Activated naive CD8-positive, alpha-beta T cell treated with anti-CD3 and anti-CD28 coated beads for 36 hours (primary cell): ENCODE data around the gene SLC37A3. TPM values are rescaled to one million over a fixed set of nuclear protein-coding genes. Genes with fewer than 3 reads are reported as not detected.
A peak's percentile ranks its signal among the peaks of the same experiment; 100 is the strongest.

Source experiments
- DNase-seq: peaks from one replicate; pipeline ENCODE4 v3.0.0; 2021
- H3K27ac Mint-ChIP-seq: one replicate; pipeline ENCODE4 v1.8.0; 2022; ENCODE audit warnings: mild to moderate bottlenecking, moderate library complexity, mixed read lengths
- H3K27me3 Mint-ChIP-seq: one replicate; pipeline ENCODE4 v1.8.0; 2022; ENCODE audit warnings: mild to moderate bottlenecking, mixed read lengths
- H3K36me3 Mint-ChIP-seq: one replicate; pipeline ENCODE4 v1.8.0; 2021; ENCODE audit warnings: mild to moderate bottlenecking, mixed read lengths
- H3K4me1 Mint-ChIP-seq: one replicate; pipeline ENCODE4 v1.8.0; 2021; ENCODE audit warnings: mixed read lengths
- H3K4me3 Mint-ChIP-seq: one replicate; pipeline ENCODE4 v1.8.0; 2022; ENCODE audit warnings: mild to moderate bottlenecking, moderate library complexity, mixed read lengths
- H3K9me3 Mint-ChIP-seq: one replicate; pipeline ENCODE4 v1.8.0; 2022; ENCODE audit warnings: mixed read lengths
- total RNA-seq, 2 experiments: library from RNA; stranded (reverse); gene quantifications; one replicate each; pipeline ENCODE4 v1.2.3, GENCODE V29; 2021

SLC37A3 gene
- total RNA-seq, 2 experiments from 2014 or later: 26.2 to 27.2 TPM

DNA sequence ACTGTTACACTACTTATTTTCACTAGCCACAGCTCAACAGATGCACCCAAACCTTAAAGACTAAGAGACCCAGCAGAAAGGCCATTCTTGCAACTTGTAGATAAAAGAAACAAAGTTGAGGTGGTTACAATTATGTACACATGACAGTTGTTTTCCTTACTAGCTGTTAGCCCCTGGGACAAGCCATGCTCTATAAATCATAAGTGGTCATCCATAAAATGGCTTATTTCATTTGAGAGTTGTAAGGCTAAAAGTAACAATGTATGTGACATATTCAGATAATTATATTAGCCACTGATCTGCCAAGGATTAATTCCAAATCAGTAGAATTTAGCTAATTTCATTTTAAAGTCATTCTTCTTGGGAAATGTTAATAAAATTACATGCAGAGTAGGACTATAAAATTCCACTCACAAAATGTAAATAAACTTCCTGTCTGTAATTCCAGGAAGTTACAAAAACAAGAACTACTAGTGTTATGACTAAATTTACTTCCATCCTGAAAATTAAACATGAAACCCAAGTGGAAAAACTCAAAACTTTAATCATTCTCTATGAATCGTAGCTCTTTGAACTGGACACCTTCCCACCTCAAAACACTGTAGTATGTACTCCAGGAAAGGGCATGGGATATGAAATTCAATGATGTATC, 13.3 kb downstream of the SLC37A3 start:
- Mint-ChIP-seq H3K4me1 (peaks cover 22% of the 10 kb centered on the region), H3K4me3 (no peak overlapping the region), H3K27me3 (no peaks in the 10 kb centered on the region)

DNA sequence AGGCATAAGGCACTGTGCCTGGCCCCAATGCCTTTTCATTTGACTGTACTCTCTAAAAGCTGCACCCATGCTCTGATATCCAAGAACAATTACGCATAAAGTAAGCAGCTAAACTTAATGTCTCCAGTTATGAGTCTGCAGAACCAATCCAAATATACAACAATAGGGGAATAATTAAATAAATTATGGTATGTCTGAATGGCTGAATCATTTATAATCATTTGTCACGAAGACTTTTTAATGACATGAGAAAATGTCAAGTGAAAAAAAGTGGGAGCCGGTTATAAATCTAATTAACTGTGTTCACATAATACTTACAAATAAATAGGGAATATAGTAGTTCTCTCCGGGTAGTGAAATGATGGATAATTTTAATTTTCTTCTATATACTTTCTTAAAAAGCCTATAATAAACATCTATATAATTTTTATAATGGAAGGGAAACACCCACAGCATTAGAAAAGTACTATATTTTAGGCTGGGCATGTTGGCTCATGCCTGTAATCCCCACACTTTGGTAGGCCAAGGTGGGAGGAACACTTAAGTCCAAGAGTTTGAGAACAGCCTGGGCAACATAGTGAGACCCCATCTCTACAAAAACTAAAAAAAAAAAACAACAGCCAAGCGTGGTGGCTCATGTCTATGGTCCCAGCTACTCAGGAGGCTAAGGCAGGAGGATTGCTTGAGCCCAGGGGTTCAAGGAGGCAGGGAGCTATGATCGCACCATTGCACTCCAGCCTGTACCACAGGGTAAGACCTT, 14.2 kb downstream of the SLC37A3 start:
- Mint-ChIP-seq H3K4me1 (peaks cover 25% of the 10 kb centered on the region), H3K27ac (no peak overlapping the region), H3K4me3 (no peak overlapping the region), H3K27me3 (no peaks in the 10 kb centered on the region), H3K36me3 (peaks cover 22% of the 10 kb centered on the region), H3K9me3 (no peaks in the 10 kb centered on the region)
- DNase-seq: no peak

More for the DNA sequence above, 13.3 kb downstream of the SLC37A3 start:
- Mint-ChIP-seq H3K36me3 (peaks cover 23% of the 10 kb centered on the region), H3K27ac (peak overlapping the region; percentile 52), H3K9me3 (no peaks in the 10 kb centered on the region)
- no peak for DNase-seq

DNA sequence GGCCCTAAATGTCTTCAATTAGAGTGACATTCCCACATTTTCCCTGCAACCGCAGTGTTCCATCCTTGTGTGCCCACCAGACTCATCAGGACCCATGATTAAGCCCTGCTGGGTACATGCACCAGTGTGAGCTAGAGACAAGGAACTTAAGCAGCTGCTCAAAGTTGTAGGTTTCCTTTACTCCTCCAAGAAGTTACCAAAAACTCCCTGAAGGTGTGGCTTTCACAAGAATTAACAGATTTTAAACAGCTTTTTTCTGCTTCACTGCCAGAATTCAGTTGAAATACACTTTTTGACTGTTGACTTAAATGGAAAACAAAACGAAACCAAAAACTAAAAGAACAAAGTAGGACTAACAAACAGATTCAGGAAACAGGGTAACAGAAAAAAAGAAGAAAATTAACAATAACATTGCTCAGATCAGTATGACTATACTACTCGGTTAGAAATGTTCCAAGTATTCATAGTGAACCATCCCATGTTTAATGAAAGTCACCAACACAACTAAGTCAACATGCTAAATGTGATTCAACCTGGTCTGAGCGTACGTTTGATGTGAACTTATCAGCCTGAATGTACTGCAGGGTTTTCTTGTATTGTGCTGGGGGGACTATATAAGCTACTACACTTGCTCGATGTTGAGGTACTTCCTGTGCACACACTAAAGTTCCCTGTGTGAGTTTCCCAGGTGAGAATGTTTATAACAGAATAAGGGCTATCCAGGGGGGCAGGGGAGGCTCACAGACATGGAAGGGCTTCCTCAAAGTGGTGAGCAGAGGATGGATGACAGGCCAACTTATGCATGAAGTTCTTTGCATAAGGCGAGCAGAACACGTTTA, 22.2 kb downstream of the SLC37A3 start:
- DNase-seq: no peak

DNA sequence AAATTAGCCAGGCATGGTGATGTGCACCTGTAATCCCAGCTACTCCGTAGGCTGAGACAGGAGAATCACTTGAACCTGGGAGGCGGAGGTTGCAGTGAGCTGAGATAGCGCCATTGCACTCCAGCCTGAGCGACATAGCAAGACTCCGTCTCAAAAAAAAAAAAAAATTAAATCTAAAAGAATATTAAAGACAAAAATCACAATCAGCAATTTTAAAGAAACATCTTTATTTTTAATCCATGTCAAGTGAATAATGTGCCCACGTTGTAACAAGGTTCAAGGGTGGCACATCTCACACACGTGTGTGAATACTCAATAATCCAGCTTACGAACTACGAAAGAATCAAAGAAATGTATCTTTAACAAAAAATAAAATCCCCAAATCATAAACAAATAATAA, 23.0 kb downstream of the SLC37A3 start:
- Mint-ChIP-seq H3K4me1 (peaks cover 26% of the 10 kb centered on the region), H3K36me3 (peaks cover 27% of the 10 kb centered on the region), H3K27ac (peak overlapping the region; percentile 90), H3K27me3 (no peaks in the 10 kb centered on the region), H3K9me3 (no peaks in the 10 kb centered on the region), H3K4me3 (peak overlapping the region; percentile 66)
- no peak for DNase-seq

More for the DNA sequence above, 22.2 kb downstream of the SLC37A3 start:
- peaks cover 27% of the 10 kb centered on the region for H3K36me3 Mint-ChIP-seq
- H3K9me3 Mint-ChIP-seq: no peaks in the 10 kb centered on the region
- peak overlapping the region; percentile 66 for H3K4me3 Mint-ChIP-seq
- H3K27me3 Mint-ChIP-seq: no peaks in the 10 kb centered on the region
- peaks cover 26% of the 10 kb centered on the region for H3K4me1 Mint-ChIP-seq
- peak overlapping the region; percentile 90 for H3K27ac Mint-ChIP-seq

DNA sequence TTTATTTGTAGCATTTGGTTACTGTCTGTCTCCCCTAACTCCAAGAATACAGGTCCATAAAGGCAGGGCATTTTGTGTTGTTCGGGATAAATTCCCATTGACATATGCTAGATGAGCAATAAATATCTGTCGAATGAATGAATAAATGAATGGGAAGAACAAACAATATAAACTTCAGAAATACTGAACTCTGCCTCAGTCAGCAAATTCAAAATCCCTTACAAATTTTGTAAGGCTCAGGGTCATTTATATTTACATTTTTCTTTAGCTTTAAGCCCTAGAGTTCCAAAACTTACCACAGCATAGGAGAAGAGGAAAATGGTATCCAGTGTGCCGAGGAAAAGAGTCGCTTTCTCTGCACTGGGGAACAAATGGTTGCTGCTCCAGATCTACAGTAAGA, 29.0 kb downstream of the SLC37A3 start:
- Mint-ChIP-seq H3K27ac (no peak overlapping the region), H3K36me3 (peaks cover 7% of the 10 kb centered on the region), H3K4me1 (peaks cover 7% of the 10 kb centered on the region), H3K4me3 (no peak overlapping the region), H3K9me3 (no peaks in the 10 kb centered on the region), H3K27me3 (no peaks in the 10 kb centered on the region)
- DNase-seq: no peak

DNA sequence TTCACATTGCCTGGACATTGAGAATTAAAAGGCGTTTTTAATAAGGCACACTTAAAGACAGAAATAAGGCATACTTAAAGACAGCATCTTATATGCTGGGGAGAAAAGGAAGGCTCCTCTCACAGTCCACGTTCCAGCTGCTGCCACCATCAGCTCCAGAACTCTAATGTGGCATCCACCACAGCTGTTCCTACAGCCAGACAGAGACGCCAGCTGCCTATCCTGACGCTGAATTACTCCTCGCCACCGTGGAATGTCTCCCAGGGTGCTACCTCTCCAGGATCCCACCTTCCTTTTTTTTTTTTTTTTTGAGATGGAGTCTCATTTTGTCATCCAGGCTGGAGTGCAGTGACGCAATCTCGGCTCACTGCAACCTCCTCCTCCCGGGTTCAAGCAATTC, 30.8 kb downstream of the SLC37A3 start:
- peaks cover 14% of the 10 kb centered on the region for H3K36me3 Mint-ChIP-seq
- no peaks in the 10 kb centered on the region for H3K9me3 Mint-ChIP-seq
- H3K27ac Mint-ChIP-seq: no peak overlapping the region
- no peaks in the 10 kb centered on the region for H3K27me3 Mint-ChIP-seq
- no peak for DNase-seq
- H3K4me3 Mint-ChIP-seq: no peak overlapping the region
- H3K4me1 Mint-ChIP-seq: peaks cover 2% of the 10 kb centered on the region

DNA sequence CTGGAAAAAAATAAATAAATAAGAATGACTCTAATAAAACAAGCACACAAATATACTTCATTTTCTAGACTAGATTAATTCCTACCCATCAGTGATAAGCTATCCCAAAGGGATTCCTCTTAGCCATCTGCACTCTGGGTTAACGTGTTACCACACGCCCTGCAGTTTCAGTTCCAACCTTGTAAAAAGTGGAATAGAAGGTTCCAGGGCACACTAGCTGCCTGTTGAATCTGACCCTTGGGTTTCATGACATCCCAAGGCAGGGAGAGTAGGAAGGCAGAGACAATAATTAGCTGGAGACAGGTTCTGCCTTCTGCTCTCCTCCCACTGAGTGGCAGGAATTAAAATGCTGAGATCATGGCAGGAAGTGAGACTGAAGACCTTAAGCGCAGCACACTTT, 33.5 kb downstream of the SLC37A3 start:
- Mint-ChIP-seq H3K27me3 (no peaks in the 10 kb centered on the region), H3K4me3 (no peak overlapping the region), H3K27ac (no peak overlapping the region), H3K9me3 (no peaks in the 10 kb centered on the region), H3K4me1 (peaks cover 8% of the 10 kb centered on the region), H3K36me3 (peaks cover 23% of the 10 kb centered on the region)
- no peak for DNase-seq

DNA sequence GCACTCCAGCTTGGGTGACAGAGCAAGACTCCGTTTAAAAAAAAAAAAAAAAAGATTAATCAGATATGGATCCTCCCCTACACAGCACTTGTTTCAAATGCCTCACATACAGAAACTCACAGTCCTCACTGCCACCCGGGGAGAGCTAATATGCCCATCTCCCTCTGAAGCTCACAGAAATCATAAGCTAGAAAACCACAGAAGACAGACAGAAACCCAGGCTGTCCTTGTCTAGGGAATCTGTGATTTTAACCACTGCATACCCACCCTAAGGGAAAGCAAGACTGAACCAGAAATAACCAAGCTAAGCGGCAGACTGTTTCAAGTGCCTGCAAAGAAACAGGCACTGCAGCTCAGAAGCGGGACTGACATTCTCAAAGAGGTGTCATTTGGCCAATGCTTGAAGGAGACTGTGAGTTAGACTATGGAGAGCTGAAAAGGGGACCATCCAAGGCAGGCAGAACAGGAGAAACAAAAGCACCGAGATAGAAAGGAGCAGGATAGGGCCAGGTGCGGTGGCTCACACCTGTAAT, 37.6 kb downstream of the SLC37A3 start:
- DNase-seq: no peak
- H3K27me3 Mint-ChIP-seq: no peaks in the 10 kb centered on the region
- peak overlapping the region; percentile 51 for H3K27ac Mint-ChIP-seq
- H3K4me3 Mint-ChIP-seq: no peak overlapping the region
- no peaks in the 10 kb centered on the region for H3K9me3 Mint-ChIP-seq
- H3K36me3 Mint-ChIP-seq: peaks cover 28% of the 10 kb centered on the region
- peaks cover 25% of the 10 kb centered on the region for H3K4me1 Mint-ChIP-seq

DNA sequence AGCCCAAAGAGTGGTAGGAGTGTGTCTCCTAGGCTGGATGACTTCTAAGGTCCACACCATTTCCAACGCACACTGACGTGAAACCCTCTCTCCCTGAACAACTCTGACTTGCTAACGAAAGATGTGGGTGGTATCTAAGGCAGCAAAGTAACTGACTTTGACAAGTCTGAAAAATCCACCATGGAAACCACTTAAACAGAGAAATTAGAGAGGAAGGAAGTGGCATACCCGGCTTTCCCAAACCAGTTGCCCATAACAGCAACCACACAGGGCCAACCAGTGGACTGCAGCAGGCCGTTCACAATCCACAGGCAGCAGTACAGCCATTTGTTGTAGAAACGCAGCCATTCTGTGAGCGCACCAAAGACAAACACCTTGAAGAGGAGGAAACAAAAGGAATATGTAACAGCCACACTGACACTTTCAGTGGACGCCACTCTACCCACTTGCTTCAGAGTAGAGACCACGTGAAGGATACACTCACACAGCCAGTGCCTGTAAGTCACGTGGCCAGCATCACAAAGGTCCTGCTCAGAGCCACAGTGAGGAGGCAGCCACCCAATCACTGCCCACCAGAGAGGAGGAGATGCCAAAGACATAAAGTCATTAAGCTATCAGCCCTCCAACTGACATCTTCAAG, 39.8 kb downstream of the SLC37A3 start:
- H3K4me1 Mint-ChIP-seq: peaks cover 23% of the 10 kb centered on the region
- H3K27me3 Mint-ChIP-seq: no peaks in the 10 kb centered on the region
- no peaks in the 10 kb centered on the region for H3K9me3 Mint-ChIP-seq
- H3K36me3 Mint-ChIP-seq: peaks cover 27% of the 10 kb centered on the region
- peak overlapping the region; percentile 93 for H3K27ac Mint-ChIP-seq
- H3K4me3 Mint-ChIP-seq: peak overlapping the region; percentile 5
- no peak for DNase-seq

DNA sequence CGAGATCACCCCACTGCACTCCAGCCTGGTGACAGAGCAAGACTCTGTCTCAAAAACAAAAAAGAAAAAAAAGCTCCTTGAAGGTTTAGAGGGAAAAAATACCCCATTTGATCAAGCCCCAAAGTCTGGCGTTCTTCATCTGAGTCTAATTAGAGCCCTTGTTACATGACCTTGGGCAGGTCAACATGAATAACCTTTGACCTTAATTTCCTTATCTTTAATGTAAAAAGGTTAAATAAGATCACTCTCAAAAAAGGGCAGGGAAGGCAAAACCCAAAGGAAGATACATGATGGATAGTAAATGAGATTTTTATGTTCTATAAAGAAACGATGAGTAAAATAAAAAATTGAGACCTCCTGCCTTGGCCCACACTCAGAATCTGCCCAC, 40.3 kb downstream of the SLC37A3 start:
- DNase-seq: no peak
- peaks cover 23% of the 10 kb centered on the region for H3K4me1 Mint-ChIP-seq
- no peak overlapping the region for H3K4me3 Mint-ChIP-seq
- no peaks in the 10 kb centered on the region for H3K9me3 Mint-ChIP-seq
- no peaks in the 10 kb centered on the region for H3K27me3 Mint-ChIP-seq
- peaks cover 29% of the 10 kb centered on the region for H3K36me3 Mint-ChIP-seq
- H3K27ac Mint-ChIP-seq: peak overlapping the region; percentile 93

DNA sequence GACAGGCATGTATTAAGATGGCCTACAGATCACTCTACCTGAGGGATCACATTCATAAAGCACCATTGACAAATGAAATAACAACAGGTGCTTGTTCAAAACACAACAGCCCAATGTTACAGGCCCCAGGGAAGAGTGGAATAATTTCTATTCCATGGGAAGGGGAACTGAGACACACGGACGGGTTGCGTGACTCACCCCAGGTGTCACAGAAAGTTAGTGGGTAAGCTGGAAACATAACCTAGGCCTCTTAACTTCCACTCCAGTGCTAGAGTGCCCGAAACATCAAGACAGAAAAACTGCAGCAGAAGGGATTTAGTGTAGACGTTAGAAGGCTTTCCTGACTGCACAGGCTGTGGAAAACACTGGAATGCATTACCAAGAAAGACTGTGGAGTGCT, 48.3 kb downstream of the SLC37A3 start:
- Mint-ChIP-seq H3K36me3 (peaks cover 13% of the 10 kb centered on the region), H3K4me3 (no peak overlapping the region), H3K9me3 (no peaks in the 10 kb centered on the region), H3K4me1 (peaks cover 8% of the 10 kb centered on the region), H3K27ac (no peak overlapping the region), H3K27me3 (no peaks in the 10 kb centered on the region)
- no peak for DNase-seq

DNA sequence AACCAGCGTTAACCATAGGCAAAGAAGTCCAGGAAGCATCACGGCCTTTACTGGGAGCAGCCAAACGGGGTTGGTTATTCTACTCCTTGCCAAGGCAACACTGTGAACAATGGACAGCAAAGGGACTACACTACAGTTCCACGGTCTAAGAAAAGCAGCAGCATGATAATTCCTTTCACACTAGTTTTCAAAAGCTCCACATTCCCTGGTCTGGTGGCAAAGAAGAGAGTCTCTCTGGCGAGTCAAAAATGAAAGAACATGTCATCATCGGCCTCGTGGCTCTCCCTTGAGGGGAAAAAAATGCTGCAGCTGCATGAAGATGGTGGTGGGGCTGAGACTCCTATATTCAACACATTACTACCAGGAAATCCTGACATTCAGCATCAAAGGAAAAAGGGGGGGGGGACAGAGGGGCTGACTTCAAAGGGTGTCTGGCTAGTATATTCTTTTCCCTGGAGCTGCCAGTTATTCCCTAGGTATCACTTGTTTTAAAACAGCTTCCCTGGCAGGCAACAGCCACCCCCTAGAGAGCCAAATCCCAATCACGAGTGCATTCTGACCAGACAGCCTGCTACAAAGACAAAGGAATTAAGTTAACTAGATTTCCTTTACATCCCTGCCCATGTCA, 49.1 kb downstream of the SLC37A3 start:
- DNase-seq: no peak
- no peak overlapping the region for H3K4me3 Mint-ChIP-seq
- peaks cover 11% of the 10 kb centered on the region for H3K36me3 Mint-ChIP-seq

DNA sequence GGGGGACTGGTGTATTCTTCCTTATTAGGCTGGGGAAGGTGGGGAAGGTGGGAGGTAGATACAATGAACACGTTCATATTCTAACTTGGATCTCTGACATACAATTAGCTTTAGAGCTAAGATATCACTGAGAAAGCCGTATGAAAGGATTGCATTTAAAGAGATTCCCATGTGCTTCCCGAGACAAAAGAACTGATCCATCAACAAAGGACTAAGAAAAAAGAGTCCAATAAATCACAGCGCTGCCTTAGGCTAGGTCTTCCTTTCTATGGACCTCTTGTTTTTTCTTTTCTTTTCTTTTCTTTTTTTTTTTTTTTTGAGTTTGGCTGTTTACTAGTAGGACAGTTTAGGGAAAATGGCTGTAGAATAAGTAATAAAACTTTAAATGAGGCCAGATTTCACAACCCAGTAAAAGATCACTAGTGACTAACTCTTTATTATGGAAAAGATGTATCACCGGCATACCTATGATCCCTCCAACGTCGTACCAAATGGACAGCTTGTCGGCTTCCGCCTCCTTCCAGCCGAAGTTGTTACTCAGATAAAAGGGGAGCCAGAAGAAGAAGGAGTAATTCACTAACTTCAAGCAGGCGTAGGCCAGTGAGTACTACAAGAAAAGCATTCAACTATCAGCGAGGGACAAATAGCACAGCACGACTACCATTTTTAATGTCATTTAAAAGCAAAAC, 50.0 kb downstream of the SLC37A3 start:
- Mint-ChIP-seq H3K27me3 (no peaks in the 10 kb centered on the region), H3K9me3 (no peaks in the 10 kb centered on the region)
- DNase-seq: no peak

More for the DNA sequence above, 49.1 kb downstream of the SLC37A3 start:
- peak overlapping the region; percentile 3 for H3K27ac Mint-ChIP-seq
- H3K9me3 Mint-ChIP-seq: no peaks in the 10 kb centered on the region
- peaks cover 8% of the 10 kb centered on the region for H3K4me1 Mint-ChIP-seq
- no peaks in the 10 kb centered on the region for H3K27me3 Mint-ChIP-seq

DNA sequence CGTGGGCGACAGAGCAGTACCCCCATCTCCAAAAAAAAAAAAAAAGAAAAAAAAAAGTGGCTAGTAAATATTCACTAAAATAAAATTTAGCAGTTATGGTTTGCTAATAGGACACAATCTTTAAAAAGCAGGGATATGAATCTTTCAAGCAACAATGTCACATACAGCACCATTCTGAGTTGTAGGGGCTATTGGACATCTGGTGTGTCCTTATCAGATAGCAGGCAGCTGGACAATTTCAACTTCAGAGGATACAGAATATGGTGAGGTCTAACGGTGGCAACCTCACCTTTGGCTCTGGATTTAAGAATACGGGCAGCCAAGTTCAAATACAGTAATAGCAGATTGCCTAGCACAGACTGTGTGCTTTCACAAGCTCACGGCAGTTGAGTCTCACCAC, 51.1 kb downstream of the SLC37A3 start:
- H3K9me3 Mint-ChIP-seq: no peaks in the 10 kb centered on the region
- no peak overlapping the region for H3K4me3 Mint-ChIP-seq
- H3K4me1 Mint-ChIP-seq: peaks cover 8% of the 10 kb centered on the region
- H3K27ac Mint-ChIP-seq: no peak overlapping the region
- no peak for DNase-seq
- H3K36me3 Mint-ChIP-seq: peaks cover 17% of the 10 kb centered on the region
- H3K27me3 Mint-ChIP-seq: no peaks in the 10 kb centered on the region

More for the DNA sequence above, 50.0 kb downstream of the SLC37A3 start:
- Mint-ChIP-seq H3K4me1 (peaks cover 8% of the 10 kb centered on the region), H3K36me3 (peaks cover 12% of the 10 kb centered on the region), H3K4me3 (no peak overlapping the region), H3K27ac (no peak overlapping the region)
